ENCODE results near the gene DDX10.

DDX10 gene

DNA sequence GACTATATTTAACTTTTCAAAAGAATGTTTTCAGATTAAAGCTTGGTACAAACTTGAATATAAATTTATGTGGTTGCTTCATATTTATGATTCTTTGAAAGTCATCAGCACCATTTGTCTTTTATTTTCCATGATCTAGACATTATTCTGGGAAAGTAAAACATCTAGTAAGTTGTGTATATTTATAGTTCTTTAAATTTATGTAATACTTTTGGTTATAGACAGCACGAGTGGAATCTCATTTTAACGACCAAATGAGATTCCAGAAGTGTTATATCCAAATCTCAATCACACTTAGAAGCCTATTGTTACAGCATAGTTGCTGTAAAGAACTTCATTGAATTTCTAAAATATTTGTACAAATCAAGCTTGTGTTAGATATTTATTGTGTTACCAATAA, 212.3 kb downstream of the DDX10 start:
- DNase-seq, result no peak

DNA sequence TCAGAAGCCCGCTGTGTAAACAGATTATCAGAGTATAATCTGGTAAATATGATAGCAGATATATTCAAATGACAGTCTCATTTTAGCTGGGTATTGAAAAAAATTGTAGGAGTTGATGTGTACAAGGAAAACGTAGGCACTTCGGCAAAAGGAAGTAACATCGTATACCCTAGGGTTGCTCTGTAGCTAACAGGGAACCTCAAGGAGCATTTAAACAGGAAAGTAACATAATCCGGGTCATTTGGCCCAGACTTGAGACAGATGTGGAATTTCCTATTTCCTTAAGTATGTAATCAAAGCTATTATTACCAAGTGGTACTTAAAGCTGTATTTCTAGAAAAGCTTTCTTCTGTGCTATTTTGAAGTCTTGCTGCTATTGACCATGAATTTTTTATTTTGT, 215.6 kb downstream of the DDX10 start:
- DNase-seq, result no peak

DNA sequence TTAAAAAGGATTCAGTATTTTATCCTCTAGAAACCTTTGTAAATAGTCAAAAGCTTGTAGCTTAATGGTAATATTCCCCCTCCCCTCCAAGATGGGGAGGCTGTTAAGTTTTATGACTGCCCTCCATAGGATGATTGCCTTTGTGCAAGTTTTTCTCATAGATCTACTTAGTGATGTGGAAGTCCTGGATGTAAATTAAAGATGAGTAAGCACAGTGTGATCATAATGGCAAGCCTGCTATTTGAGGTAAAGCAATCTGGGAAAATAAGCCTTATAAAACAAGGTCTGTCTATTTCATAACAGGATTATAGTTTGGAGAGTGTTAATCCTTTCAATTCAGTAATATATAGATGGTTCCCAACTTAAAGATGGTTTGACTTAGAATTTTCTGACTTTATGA, 216.3 kb downstream of the DDX10 start:
- DNase-seq, result no peak

DNA sequence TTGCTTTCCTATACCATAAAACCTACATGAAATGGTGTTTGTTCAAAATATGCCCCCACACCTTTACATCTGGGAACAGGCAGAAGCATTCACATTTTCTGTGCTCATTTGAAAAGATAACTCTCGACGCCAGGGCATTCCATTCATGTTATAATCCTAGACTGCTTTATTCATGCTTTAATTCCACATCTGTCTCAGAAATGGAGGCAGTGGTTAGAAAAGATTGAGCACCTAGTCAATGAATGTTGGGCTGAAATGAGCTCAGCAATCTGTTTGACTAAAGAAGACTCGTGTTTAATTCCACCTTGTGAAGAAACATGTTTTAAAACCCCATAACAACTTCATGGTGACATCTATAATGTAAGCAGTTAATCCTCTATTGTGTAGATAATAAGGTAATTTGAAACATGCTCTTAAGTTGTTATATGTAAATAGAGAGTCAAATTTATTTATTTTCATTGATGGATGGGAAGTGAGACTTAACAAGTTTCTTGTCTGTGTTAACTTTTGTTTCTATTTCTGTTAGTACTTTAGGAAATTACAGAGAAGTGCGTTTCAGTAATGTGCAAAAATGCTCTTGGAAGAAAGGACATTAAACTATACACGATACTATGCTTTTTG, 217.5 kb downstream of the DDX10 start:
- DNase-seq, result no peak

- DNase-seq, result no peak
These were observed 221.3 kb downstream of the DDX10 start for GRCh38 chr11:108886005-108886659.

DNA sequence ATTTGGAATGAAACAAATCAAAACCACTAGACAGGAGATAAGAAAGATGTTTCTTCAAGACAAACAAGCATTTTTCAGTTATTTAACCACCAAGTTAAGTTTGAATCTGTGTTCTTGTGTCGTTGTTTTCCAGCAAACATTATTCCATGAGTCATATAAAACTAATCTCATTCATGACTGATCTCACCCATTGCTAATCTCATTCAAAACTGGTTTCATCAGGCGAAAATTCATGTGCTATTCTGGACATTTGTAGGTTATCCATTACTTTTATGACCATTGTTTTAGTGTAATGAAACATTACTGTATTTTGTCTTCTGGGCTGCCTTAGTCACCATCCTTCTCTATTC, 221.8 kb downstream of the DDX10 start:
- no peak for DNase-seq

DNA sequence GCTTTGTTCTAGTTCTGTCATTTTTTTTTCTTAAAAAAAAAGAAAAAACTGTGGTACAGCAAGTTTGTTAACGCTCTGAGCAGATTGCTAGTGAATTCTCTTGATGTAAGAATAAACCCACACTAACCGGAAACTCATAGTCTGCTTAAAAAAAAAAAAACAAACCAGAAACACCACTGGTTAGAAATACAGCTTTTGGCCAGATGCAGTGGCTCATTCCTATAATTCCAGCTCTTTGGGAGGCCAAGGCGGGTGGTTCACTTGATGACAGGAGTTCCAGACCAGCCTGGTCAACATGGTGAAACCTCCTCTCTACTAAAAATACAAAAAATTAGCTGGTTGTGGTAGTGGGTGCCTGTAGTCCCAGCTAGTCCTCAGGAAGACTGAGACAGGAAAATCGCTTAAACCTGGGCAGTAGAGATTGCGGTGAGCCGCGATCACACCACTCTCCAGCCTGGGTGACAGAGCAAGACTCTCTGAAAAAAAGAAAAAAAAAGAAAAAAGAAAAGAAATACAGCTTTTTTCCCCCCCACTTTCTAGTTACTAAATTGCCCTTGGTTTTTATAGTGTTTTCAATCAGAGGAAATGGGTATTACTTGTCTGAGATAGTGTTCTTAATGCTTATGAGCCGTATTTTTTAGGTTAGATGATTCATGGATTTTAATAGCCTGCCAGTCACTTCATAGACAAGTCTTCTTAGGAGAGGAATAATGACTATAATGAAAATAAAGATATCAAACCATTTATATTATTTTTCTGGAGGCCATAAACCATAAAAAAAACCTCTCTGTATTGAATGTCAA, 222.8 kb downstream of the DDX10 start:
- DNase-seq, result no peak

GRCh38 chr11:108890482-108891105, 225.7 kb downstream of the DDX10 start:
- DNase-seq, result no peak

- no peak for DNase-seq
These were observed 226.3 kb downstream of the DDX10 start for GRCh38 chr11:108891143-108891542.

DNA sequence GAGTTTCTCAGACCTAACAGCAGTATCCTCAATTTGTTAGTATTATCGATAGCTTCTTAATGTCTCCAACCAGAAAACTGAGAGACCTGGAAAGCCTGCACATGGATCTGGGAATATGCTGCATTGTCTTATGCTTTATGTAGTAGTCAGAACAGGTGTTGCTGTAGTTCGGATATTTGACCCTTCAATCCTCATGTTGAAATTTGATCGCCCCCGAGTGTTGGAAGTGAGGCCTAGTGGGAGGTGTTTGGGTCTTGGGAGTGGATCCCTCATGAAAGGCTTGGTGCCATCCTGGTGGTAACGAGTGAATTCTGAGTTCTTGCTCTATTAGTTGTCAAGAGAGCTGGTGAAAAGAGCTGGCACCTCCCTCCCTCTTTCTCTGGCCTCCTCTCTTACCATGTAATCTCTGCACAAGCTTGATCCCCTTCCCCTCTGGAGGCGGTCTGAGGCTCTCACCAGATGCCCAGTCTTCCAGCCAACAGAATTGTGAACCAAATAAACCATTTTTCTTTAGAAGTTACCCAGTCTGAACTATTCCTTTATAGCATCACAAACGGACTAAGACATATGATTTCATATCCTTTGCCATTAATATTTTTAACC, 227.1 kb downstream of the DDX10 start:
- no peak for DNase-seq

DNA sequence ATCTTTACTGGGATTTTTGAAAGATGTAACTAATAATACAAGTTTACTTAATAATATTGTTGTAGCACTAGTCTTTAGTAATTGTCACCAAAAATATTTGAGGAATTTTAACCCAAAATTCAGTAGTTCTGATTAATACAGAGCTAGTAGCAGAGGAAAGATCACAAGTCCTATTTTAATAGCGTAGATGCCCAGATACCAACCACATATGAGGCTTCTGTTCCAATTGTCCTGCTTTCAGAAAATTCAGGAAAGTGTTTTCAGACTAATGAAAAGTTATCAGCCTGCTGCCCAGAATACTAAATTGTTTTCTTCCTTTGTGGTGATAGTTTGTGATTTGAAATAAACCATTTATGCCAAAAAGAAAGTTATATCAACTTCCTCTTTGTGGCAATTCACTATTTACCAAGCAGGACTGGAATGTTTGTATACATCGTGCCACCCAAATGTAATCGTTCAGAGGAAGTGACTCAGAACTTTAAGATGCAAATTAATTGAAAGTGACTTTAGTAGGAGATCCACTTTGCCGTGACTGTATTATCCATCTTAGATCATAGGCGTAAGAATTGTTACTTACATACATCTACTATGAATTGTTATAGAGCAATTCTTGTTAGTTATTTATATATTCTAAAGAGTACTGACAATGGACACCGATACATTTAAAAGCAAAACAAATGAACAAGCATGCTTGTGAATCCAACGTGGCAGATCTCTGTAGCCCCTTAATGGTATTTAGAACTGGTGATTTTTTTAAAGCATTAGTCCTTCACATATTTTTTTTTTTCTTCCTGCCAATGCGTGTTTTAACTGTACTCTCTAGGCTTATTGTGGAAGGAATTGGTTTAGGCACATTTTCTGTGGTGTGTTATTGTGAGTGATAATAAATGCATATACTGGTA, 231.0 kb downstream of the DDX10 start:
- no peak for DNase-seq

DNA sequence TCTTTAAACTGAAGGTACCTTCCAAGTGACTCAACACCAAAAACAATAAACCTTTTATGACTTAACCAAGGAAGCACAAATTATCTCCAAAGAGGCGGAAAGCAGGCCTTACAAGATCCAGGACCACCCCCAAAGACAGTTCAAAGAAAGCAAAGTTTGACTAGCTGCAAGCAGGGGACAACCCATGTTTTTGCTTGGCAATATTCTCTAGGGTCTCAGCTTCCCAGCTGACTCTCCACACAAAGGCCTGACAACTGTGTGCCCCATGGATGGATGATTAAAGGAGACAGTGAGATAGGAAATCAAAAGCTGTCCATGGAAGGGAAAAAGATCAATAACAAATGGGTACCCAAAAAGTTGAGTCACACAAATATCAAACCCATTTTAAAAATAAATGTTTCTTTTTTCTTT, 232.2 kb downstream of the DDX10 start:
- DNase-seq, result no peak

GRCh38 chr11:108897916-108898315, 233.0 kb downstream of the DDX10 start:
- no peak for DNase-seq

DNA sequence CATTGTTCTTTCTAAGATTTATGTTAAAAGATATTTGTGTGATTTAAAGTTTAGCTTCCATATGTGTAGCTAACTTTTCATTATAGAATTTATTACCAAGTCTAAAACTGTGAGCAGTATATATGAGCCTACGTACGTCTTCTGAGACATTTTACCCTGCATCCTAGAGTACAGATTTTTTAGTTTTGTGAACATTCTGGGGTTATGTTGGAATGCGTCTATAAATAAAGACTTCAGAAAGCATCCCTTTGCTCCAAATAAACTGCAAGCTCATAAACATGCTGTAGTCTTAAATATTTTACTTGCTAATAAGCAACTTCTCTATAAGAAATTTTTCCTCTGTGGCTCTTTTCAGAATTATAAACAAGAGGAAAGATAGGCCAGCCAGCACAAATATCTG, 236.5 kb downstream of the DDX10 start:
- DNase-seq, result no peak

DNA sequence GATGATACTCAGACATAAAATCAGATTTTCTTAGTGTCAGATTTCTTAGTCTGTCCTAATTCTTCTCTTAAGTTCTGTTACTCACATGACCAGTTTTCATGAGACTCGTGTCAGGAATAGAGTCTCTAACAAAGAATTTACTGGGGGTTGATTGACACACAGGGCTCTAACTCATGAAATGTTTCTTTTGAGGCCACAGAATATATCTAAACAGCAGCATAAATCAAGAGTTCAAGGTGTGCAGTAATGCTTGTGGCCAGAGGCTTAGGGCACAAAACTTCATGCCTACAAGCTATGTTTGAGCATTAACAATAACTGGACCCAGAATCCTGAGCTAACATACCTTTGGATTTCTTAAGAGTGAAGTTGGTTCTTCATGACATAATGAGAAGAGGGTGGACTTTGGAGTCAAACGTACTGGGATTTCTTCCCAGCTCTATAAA, 237.2 kb downstream of the DDX10 start:
- DNase-seq, result no peak

DNA sequence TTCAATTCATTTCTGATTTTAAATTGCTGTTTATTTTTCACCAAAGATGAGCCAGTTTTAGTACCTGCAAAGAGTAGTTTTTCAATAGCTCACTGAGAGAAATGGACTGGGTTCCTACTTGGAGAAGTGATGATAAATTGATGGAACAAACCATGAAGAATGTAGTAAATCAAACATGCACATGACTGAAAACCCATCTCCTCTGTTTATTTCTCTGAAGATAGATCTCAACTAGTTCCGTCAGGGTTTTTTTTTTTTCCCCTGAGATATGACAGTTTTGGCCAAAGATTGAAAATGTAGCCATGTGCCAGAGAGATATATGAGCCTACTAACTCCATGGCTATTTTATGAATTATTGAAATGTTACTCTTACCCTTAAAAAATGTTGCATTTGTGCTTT, 239.6 kb downstream of the DDX10 start:
- DNase-seq, result no peak

DNA sequence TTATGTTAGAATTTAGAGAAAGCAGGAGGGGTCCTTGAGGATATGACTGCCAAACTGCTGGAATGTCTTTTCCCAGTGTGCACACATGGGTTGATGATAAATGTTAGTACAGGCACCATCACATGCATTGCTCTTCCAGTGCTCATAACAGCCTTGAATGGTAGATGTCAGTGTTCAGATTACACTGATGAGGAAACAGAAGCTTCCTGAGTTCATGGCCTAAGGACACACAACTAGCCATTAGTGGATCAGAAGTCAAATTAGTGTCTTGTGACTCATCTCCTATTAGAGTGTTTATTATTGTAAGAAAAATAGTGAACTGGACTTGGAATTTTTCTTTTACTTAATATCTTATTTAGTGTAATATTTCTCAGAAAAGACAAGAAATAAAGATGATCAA, 241.5 kb downstream of the DDX10 start:
- no peak for DNase-seq

DNA sequence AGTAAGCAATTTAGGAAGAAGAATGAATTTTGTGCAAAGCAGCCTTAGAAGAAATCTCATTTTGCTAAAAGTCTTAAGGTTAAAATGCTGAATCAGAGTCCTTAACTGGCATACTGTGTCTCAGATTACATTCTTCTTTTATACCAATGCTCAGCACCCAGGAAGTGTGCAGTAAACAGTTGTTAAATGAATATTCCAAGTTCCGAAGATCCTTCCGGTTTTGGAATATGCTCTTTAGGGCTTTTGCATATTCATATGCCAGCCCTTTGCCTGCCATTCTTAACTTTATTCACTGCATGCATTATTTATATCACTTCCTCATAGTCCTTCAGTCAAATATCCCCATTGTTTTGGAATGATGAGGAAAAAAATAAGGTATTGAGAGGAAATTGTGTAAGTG, 242.0 kb downstream of the DDX10 start:
- no peak for DNase-seq

DNA sequence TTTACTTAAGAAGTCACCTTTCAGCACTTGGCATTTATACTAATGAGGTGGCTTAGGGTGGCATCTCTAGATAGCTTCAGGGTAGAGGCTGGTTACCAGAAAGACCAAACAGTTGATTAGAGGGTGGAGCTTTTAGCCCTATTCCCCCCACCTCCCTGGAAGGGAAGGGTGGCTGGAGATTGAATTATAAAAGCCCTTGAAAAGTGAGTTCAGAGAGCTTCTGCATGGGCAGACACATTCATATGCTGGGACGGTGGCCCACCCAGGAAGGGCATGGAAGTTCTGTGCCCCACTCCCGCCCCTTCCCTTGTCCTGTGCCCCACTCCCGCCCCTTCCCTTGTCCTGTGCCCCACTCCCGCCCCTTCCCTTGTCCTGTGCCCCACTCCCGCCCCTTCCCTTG, 244.2 kb downstream of the DDX10 start:
- DNase-seq, result no peak

- no peak for DNase-seq
These were observed 245.1 kb downstream of the DDX10 start for GRCh38 chr11:108909921-108910320.

- DNase-seq, result no peak
These were observed 247.7 kb downstream of the DDX10 start for GRCh38 chr11:108912581-108912980.

DNA sequence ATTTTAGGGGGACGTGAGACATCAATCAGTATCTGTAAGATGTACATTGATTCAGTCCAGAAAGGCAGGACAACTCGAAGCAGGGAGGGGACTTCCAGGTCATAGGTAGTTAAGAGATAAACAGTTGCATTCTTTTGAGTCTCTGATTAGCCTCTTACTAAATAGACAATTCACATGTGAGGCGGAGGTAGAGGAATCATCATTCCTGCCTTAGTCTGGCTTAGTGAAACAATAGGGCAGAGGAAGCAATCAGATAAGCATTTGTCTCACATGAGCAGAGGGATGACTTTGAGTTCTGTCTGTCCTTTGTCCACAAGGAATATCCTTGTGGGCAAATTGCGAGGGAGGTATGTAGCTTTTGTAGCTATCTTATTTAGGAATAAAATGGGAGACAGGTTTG, 248.3 kb downstream of the DDX10 start:
- no peak for DNase-seq

Data from stimulated activated CD4-positive, alpha-beta T cell treated with anti-CD3 and anti-CD28 coated beads, Interleukin-15, amount 100 ng/mL, for 24 hours (primary cell).